Osteoblast (primary cell): ENCODE results near the gene GPR61. TPM values are rescaled to one million over a fixed set of nuclear protein-coding genes. Genes with fewer than 3 reads are reported as not detected.
A peak's percentile ranks its signal among the peaks of the same experiment; 100 is the strongest.

Source experiments
- DNase-seq: peaks from one replicate; pipeline ENCODE4 v3.0.0; 2011; ENCODE audit warnings: low spot score, mixed read lengths; ENCODE audit not compliant: insufficient read length; ENCODE audit errors: missing footprints
- H2AFZ ChIP-seq: 2 replicates; pipeline ENCODE4 v1.6.0; 2011; ENCODE audit warnings: mild to moderate bottlenecking, low read length
- H3K27ac ChIP-seq: 2 replicates; pipeline ENCODE4 v1.5.1; 2011; ENCODE audit warnings: mild to moderate bottlenecking, low read depth, low read length, moderate library complexity
- H3K27me3 ChIP-seq: 2 replicates; pipeline ENCODE4 v1.6.0; 2012; ENCODE audit warnings: mild to moderate bottlenecking, control low read depth, inconsistent platforms, low read length, moderate library complexity; ENCODE audit not compliant: insufficient read depth
- H3K36me3 ChIP-seq: 2 replicates; pipeline ENCODE4 v1.5.1; 2011; ENCODE audit warnings: mild to moderate bottlenecking, low read length, control low read depth, moderate library complexity; ENCODE audit not compliant: insufficient read depth
- H3K4me1 ChIP-seq: 2 replicates; pipeline ENCODE4 v1.5.1; 2011; ENCODE audit warnings: mild to moderate bottlenecking, low read length, control low read depth, moderate library complexity; ENCODE audit not compliant: insufficient read depth
- H3K4me2 ChIP-seq: 2 replicates; pipeline ENCODE4 v1.6.0; 2011; ENCODE audit warnings: mild to moderate bottlenecking, low read length; ENCODE audit not compliant: insufficient read depth
- H3K4me3 ChIP-seq: fragments of 200-600 bp; sonication (generic); 3 replicates; pipeline ENCODE4 v1.5.1; 2012; ENCODE audit warnings: mild to moderate bottlenecking, low read length, inconsistent platforms; ENCODE audit not compliant: insufficient read depth
- H3K79me2 ChIP-seq: 2 replicates; pipeline ENCODE4 v1.6.0; 2012; ENCODE audit warnings: mild to moderate bottlenecking, low read length, control low read depth, inconsistent platforms; ENCODE audit not compliant: insufficient read depth
- H3K9me3 ChIP-seq: 2 replicates; pipeline ENCODE4 v1.5.1; 2011; ENCODE audit warnings: low read depth, low read length, control low read depth
- H4K20me1 ChIP-seq: 2 replicates; pipeline ENCODE4 v1.6.0; 2012; ENCODE audit warnings: mild to moderate bottlenecking, low read length, control low read depth; ENCODE audit not compliant: insufficient read depth
- CTCF ChIP-seq: IDR thresholded peaks from 2 replicates; pipeline ENCODE4 v1.5.1; 2011; ENCODE audit warnings: mild to moderate bottlenecking, low read depth, low read length, moderate library complexity; ENCODE audit errors: extremely low read depth
- total RNA-seq: library from RNA; depleted of rRNA; stranded (reverse); fragments of >200 nt; gene quantifications from 2 replicates; pipeline ENCODE4 v1.2.3, GENCODE V29; 2012

The GPR61 gene
- total RNA-seq, 1 donor: not detected

DNA sequence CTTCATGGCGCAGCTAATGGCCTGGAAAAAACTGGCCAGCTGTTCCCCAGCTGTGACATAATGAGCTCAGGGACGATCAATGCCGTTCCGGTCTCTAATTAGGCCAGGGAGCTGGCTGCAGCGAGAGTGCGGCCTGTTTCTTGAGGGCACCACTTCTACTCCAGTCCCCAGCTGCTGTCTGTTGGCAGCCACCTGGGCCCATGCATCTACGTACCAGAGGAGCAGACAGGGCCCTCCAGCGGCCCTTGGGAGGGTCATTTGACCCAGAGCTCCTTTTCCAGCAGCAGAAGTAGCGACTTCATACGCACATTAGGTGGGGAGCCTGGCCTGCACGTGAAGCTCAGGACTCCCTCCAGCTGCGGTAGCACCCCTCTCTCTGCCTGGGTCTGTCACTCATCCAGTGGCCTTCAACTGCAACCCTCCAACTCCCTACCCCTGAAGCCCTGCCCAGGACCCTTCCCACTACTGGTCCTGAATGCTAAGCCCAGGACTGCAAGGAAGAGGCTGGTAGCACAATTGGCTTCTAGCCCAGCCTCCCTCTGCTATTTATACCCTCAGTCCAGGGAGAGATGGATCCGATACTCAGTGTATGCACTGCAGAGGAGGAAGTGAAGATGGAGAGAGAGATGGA, 9.1 kb upstream of the GPR61 start:
- Histone ChIP-seq H3K36me3 (no peaks in the 10 kb centered on the region), H3K9me3 (no peaks in the 10 kb centered on the region), H2AFZ (no peak overlapping the region), H3K4me1 (peaks cover 10% of the 10 kb centered on the region), H3K79me2 (no peaks in the 10 kb centered on the region), H3K27me3 (peaks cover 6% of the 10 kb centered on the region), H3K4me2 (no peak overlapping the region), H4K20me1 (no peaks in the 10 kb centered on the region), H3K27ac (no peak overlapping the region), H3K4me3 (no peak overlapping the region)
- TF ChIP-seq CTCF: no peak
- no peak for DNase-seq

DNA sequence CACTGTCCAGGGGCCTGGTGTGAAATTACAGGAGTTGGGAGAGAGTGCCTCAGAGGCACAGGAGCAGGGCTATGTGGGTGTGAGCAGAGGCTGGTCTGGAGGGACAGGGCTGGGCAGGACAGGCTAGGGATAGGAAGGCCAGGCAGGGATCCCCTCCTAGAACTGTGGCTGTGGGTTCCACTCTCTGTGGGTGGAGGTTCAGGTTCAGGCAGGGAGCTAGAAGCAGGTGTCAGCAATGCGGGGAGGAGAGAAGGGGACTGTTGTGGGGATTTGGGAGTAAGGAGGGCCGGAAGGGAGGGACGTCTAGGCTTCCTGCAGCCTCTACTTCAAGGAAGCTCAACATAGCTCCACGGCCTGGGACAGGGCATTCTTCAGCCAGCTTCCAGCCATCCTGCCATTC, 8.3 kb upstream of the GPR61 start:
- no peaks in the 10 kb centered on the region for H3K79me2 ChIP-seq
- TF ChIP-seq CTCF: no peak

GRCh38 chr1:109531826-109532364, 7.8 kb upstream of the GPR61 start:
- Histone ChIP-seq H3K27ac (no peak overlapping the region), H3K9me3 (no peaks in the 10 kb centered on the region), H4K20me1 (no peaks in the 10 kb centered on the region), H3K36me3 (no peaks in the 10 kb centered on the region), H2AFZ (peak overlapping the region; percentile 91), H3K4me1 (peaks cover 10% of the 10 kb centered on the region), H3K79me2 (no peaks in the 10 kb centered on the region), H3K4me3 (peak overlapping the region; percentile 60), H3K4me2 (peak overlapping the region; percentile 82), H3K27me3 (peaks cover 6% of the 10 kb centered on the region)
- peak; percentile 25 for DNase-seq
- TF ChIP-seq CTCF: no peak

More for the DNA sequence above, 8.3 kb upstream of the GPR61 start:
- Histone ChIP-seq H2AFZ (no peak overlapping the region), H3K27ac (no peak overlapping the region), H3K9me3 (no peaks in the 10 kb centered on the region), H3K4me3 (no peak overlapping the region), H3K4me1 (peaks cover 10% of the 10 kb centered on the region), H3K4me2 (no peak overlapping the region), H3K27me3 (peaks cover 6% of the 10 kb centered on the region), H4K20me1 (no peaks in the 10 kb centered on the region), H3K36me3 (no peaks in the 10 kb centered on the region)
- no peak for DNase-seq

- Histone ChIP-seq H3K36me3 (no peaks in the 10 kb centered on the region), H3K27me3 (peaks cover 1% of the 10 kb centered on the region), H3K27ac (peak overlapping the region; percentile 20), H3K4me2 (peak overlapping the region; percentile 82), H3K79me2 (no peaks in the 10 kb centered on the region), H3K4me3 (peak overlapping the region; percentile 60), H4K20me1 (no peaks in the 10 kb centered on the region), H2AFZ (peak overlapping the region; percentile 91), H3K4me1 (peaks cover 10% of the 10 kb centered on the region), H3K9me3 (no peaks in the 10 kb centered on the region)
- peak; percentile 92 for DNase-seq
- peak; percentile 83 for TF ChIP-seq CTCF
Observed at GRCh38 chr1:109532365-109533136, 7.1 kb upstream of the GPR61 start.
